K562 (cell line): ENCODE results near the gene ADGRF1. TPM values are rescaled to one million over a fixed set of nuclear protein-coding genes. Genes with fewer than 3 reads are reported as not detected.

Experiments used
- ATF7 ChIP-seq: fragments of 450-650 bp; IDR thresholded peaks from 2 replicates; pipeline ENCODE4 v1.7.1; 2014; ENCODE audit warnings: mild to moderate bottlenecking, moderate library complexity
- CHD2 ChIP-seq: IDR thresholded peaks from 2 replicates; pipeline ENCODE4 v1.6.1; 2011; ENCODE audit warnings: low read depth, low read length
- DPF2 ChIP-seq: fragments of 450-650 bp; IDR thresholded peaks from 2 replicates; pipeline ENCODE4 v1.6.1; 2016
- FOSL1 ChIP-seq: fragments of 200-800 bp; sonication (Bioruptor generic); conservative IDR thresholded peaks from 2 replicates; pipeline ENCODE4 v1.6.1; 2016; ENCODE audit warnings: missing genetic modification characterization, missing compliant biosample characterization
- FOXA3 ChIP-seq, 2 experiments: fragments of 450-650 bp in 1 of 2; sonication (generic) in 1 of 2; formaldehyde crosslinking; IDR thresholded peaks in 1 of 2; conservative IDR thresholded peaks in 1 of 2; 2 replicates each; pipeline versions ENCODE4 v1.4.0 to v1.8.0; 2020 to 2022; ENCODE audit warnings: mild to moderate bottlenecking in 2 of 2, missing genetic modification reagents in 1 of 2
- FOXM1 ChIP-seq, 2 experiments: fragments of 450-650 bp in 1 of 2; sonication (generic) in 1 of 2; formaldehyde crosslinking in 1 of 2; IDR thresholded peaks; 2 replicates each; pipeline versions ENCODE4 v1.6.1 to v1.9.0; 2017 to 2022; ENCODE audit warnings: low read depth in 2 of 2, mild to moderate bottlenecking in 2 of 2, missing genetic modification reagents in 1 of 2, moderate library complexity in 1 of 2
- JUN ChIP-seq, 2 experiments: sonication (generic) in 1 of 2; formaldehyde crosslinking in 1 of 2; IDR thresholded peaks; 2 replicates each; pipeline versions ENCODE4 v1.6.1 to v1.8.0; 2012 to 2022; ENCODE audit warnings: borderline replicate concordance in 2 of 2, mild to moderate bottlenecking in 2 of 2, improper control_type of control experiment in 1 of 2, low read depth in 1 of 2, low read length in 1 of 2, missing genetic modification reagents in 1 of 2
- JUND ChIP-seq, 2 experiments: IDR thresholded peaks; 2 replicates in 1 of 2; 3 replicates in 1 of 2; pipeline ENCODE4 v1.6.1; 2011; ENCODE audit warnings: borderline replicate concordance in 2 of 2, low read depth in 2 of 2, low read length in 2 of 2, improper control_type of control experiment in 1 of 2, missing biosample characterization in 1 of 2, missing genetic modification characterization in 1 of 2, missing genetic modification reagents in 1 of 2
- KDM1A ChIP-seq, 2 experiments: fragments of 450-650 bp; IDR thresholded peaks; 2 replicates each; pipeline ENCODE4 v1.6.1; 2016; ENCODE audit warnings: mild to moderate bottlenecking in 2 of 2
- MXI1 ChIP-seq: IDR thresholded peaks from 2 replicates; pipeline ENCODE4 v1.6.1; 2011; ENCODE audit warnings: low read depth, mild to moderate bottlenecking, improper control_type of control experiment, low read length
- NCOA2 ChIP-seq, 2 experiments: fragments of 450-650 bp; IDR thresholded peaks; 2 replicates each; pipeline ENCODE4 v1.6.1; 2018; ENCODE audit warnings: mild to moderate bottlenecking in 2 of 2, moderate library complexity in 1 of 2; ENCODE audit not compliant: partially characterized antibody in 2 of 2
- NFE2 ChIP-seq: IDR thresholded peaks from 2 replicates; pipeline ENCODE4 v1.6.1; 2014; ENCODE audit warnings: antibody characterized with exemption, low read depth
- NR2C1 ChIP-seq, 2 experiments: fragments of 450-650 bp; IDR thresholded peaks; 2 replicates each; pipeline ENCODE4 v1.6.1; 2017; ENCODE audit warnings: mild to moderate bottlenecking in 2 of 2, antibody characterized with exemption in 1 of 2, inconsistent platforms in 1 of 2, missing compliant biosample characterization in 1 of 2, missing genetic modification characterization in 1 of 2
- PRMT5 ChIP-seq: sonication (generic); formaldehyde crosslinking; IDR thresholded peaks from 2 replicates; pipeline ENCODE4 v1.5.0; 2020; ENCODE audit warnings: missing genetic modification reagents
- RCOR1 ChIP-seq, 2 experiments: IDR thresholded peaks; 2 replicates each; pipeline ENCODE4 v1.6.1; 2012; ENCODE audit warnings: low read depth in 2 of 2, low read length in 2 of 2, borderline replicate concordance in 1 of 2, improper control_type of control experiment in 1 of 2
- RFX1 ChIP-seq: fragments of 450-650 bp; IDR thresholded peaks from 2 replicates; pipeline ENCODE4 v1.6.1; 2016; ENCODE audit warnings: mild to moderate bottlenecking, moderate library complexity
- SOX6 ChIP-seq: fragments of 450-650 bp; IDR thresholded peaks from 2 replicates; pipeline ENCODE4 v1.6.1; 2014; ENCODE audit warnings: mild to moderate bottlenecking
- SREBF1 ChIP-seq: fragments of 150-350 bp; IDR thresholded peaks from 2 replicates; pipeline ENCODE4 v1.6.1; 2014; ENCODE audit warnings: antibody characterized with exemption, low read depth, low read length, borderline replicate concordance
- TEAD1 ChIP-seq, 2 experiments: fragments of 450-650 bp in 1 of 2; sonication (generic) in 1 of 2; formaldehyde crosslinking; IDR thresholded peaks; 2 replicates each; pipeline versions ENCODE4 v1.4.0 to v1.8.0; 2020 to 2022; ENCODE audit warnings: mild to moderate bottlenecking in 2 of 2, missing genetic modification reagents in 1 of 2
- TEAD2 ChIP-seq: fragments of 450-650 bp; IDR thresholded peaks from 2 replicates; pipeline ENCODE4 v1.6.1; 2016; ENCODE audit warnings: missing genetic modification characterization, control low read depth, missing compliant biosample characterization
- TEAD4 ChIP-seq, 2 experiments: sonication (generic) in 1 of 2; formaldehyde crosslinking in 1 of 2; IDR thresholded peaks; 2 replicates each; pipeline versions ENCODE4 v1.6.1 to v1.8.0; 2012 to 2022; ENCODE audit warnings: borderline replicate concordance in 1 of 2, inconsistent platforms in 1 of 2, low read length in 1 of 2, mild to moderate bottlenecking in 1 of 2, missing genetic modification reagents in 1 of 2
- ZEB2 ChIP-seq: fragments of 450-650 bp; IDR thresholded peaks from 2 replicates; pipeline ENCODE4 v1.6.1; 2016
- ZNF324 ChIP-seq: fragments of 250-450 bp; sonication (Bioruptor Pico); IDR thresholded peaks from 2 replicates; pipeline ENCODE4 v1.4.0; 2020; ENCODE audit warnings: mild to moderate bottlenecking
- polyA plus RNA-seq, 8 experiments: library from polyadenylated mRNA; depleted of rRNA in 4 of 8; stranded (reverse) in 5 of 8; unstranded in 3 of 8; fragments of >200 nt; fragmentation: Nextera tagmentation in 2 of 8; fragmentation: Illumina TruSeq in 1 of 8; extraction: Ambion mirVana in 2 of 8; extraction: Trizol in 1 of 8; gene quantifications; 2 replicates each; pipeline versions ENCODE4 v1.2.1 to v1.2.3, GENCODE V29; 2011 to 2014; ENCODE audit warnings: inconsistent platforms in 1 of 8, missing spikeins in 1 of 8
- total RNA-seq, 7 experiments: library from RNA; depleted of rRNA in 6 of 7; stranded (reverse); fragments of >200 nt in 6 of 7; fragmentation: Illumina TruSeq in 2 of 7; extraction: Trizol in 2 of 7; gene quantifications; 2 replicates each; pipeline versions ENCODE4 v1.2.1 to v1.2.3, GENCODE V29; 2011 to 2021; ENCODE audit warnings: low replicate concordance in 1 of 7
- TF ChIP-seq, protein P1 (sequence below), 3 experiments: IDR thresholded peaks in 2 of 3; conservative IDR thresholded peaks in 1 of 3; 2 replicates each; pipeline ENCODE4 v1.5.1; 2011 to 2012; ENCODE audit warnings: low read length in 3 of 3, mild to moderate bottlenecking in 3 of 3, control low read depth in 2 of 3, improper control_type of control experiment in 1 of 3, inconsistent platforms in 1 of 3, low read depth in 1 of 3, mixed read lengths in 1 of 3, moderate library complexity in 1 of 3; ENCODE audit not compliant: insufficient read depth in 2 of 3

The ADGRF1 gene
- total and polyA plus RNA-seq, 9 of the 15 experiments (the other 6 are each of a cell fraction or from before 2014, with no cell fraction given) = not detected

DNA sequence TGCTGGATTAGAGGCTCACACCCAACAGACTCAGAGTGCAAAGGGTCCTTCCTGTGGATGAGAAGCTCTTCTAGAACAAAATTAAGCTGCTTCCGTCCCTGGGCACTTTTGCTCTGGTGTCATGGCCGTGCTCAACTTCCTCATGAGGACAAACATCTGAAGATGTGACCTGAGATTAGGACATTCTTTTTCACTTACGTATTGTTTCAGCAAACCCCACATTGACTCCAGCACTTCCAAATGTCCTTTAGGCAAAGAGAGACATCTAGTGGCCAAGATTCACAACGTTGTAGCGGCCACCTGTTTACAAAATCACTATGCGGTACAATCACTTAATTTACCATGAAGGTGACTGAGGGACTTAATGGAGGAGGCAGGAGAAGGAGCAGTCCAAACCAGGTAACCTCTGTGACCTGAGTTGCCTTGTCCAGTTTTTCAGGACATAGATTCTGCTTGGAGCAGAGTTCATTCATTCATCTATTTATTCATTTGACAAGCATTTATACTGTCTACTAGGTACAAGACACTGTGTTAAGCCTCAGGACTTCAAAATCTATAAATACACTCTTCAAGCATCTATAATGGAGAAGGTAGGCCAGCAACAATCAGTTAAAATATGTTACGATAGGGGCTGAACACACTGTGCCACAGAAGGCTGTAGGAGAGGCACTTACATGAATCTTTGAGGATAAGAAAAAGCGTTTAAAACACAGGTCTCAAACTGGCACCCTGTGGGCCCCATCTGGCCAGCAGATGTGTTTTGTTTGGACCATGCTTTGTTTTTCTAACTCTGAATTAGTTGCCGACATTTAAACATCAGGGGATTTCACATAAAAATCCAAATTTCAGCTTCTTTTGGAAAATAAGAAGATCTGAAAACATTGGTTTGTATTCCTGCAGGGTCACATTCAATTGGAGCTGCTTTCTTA is 5.6 kb upstream of the ADGRF1 start (continued):
- TF ChIP-seq JUN (IDR thresholded peaks at IDR 0.05; ENCODE audit: borderline replicate concordance, low read depth, low read length) (peak; percentile 83), JUN (CRISPR knock-in tag; IDR thresholded peaks at IDR 0.05; ENCODE audit: borderline replicate concordance) (no peak), SREBF1 (no peak), NR2C1 (IDR thresholded peaks at IDR 0.05) (peak; percentile 37; the same call in 1 of the 2 replicates), NR2C1 (tag; IDR thresholded peaks at IDR 0.05) (peak; percentile 53), NCOA2 (IDR thresholded peaks at IDR 0.05; ENCODE audit: partially characterized antibody in 2 of 2) (peak in 1 of 2 experiments; percentile 19), NFE2 (0 out of 2 replicates have a peak, but pooled peaks have one; percentile 7), DPF2 (peak; percentile 67), CHD2 (no peak), FOXA3 (CRISPR knock-in tag; conservative IDR thresholded peaks at IDR 0.05 in 1 of 2, IDR thresholded peaks at IDR 0.05 in 1 of 2) (no peak), FOSL1 (peak; percentile 49; the same call in 1 of the 2 replicates), RFX1 (0 out of 2 replicates have a peak, but pooled peaks have one; percentile 6), ATF7 (peak; percentile 97), MXI1 (no peak), TEAD1 (CRISPR knock-in tag; IDR thresholded peaks at IDR 0.05) (peak; percentile 93 to 94), TEAD2 (tag) (peak; percentile 92), JUND (IDR thresholded peaks at IDR 0.05; ENCODE audit: borderline replicate concordance, low read depth, low read length) (peak; percentile 96), JUND (tag; IDR thresholded peaks at IDR 0.05; ENCODE audit: borderline replicate concordance, low read depth, low read length) (peak; percentile 98; the same call in 2 of the 3 replicates), KDM1A (IDR thresholded peaks at IDR 0.05) (no peak), PRMT5 (CRISPR knock-in tag) (no peak), RCOR1 (IDR thresholded peaks at IDR 0.05; ENCODE audit: borderline replicate concordance in 1 of 2, low read depth in 2 of 2, low read length in 2 of 2) (0 out of 4 replicates have a peak, but pooled peaks of 1 of the 2 experiments have one; percentile 9), TEAD4 (IDR thresholded peaks at IDR 0.05; ENCODE audit: low read length) (peak; percentile 83), TEAD4 (CRISPR knock-in tag; IDR thresholded peaks at IDR 0.05; ENCODE audit: borderline replicate concordance) (no peak), SOX6 (peak; percentile 84), FOXM1 (IDR thresholded peaks at IDR 0.05; ENCODE audit: low read depth) (no peak), FOXM1 (CRISPR knock-in tag; IDR thresholded peaks at IDR 0.05; ENCODE audit: low read depth) (no peak), ZNF324 (no peak), ZEB2 (peak; percentile 50; the same call in 1 of the 2 replicates)
- TF ChIP-seq, protein P1, sequence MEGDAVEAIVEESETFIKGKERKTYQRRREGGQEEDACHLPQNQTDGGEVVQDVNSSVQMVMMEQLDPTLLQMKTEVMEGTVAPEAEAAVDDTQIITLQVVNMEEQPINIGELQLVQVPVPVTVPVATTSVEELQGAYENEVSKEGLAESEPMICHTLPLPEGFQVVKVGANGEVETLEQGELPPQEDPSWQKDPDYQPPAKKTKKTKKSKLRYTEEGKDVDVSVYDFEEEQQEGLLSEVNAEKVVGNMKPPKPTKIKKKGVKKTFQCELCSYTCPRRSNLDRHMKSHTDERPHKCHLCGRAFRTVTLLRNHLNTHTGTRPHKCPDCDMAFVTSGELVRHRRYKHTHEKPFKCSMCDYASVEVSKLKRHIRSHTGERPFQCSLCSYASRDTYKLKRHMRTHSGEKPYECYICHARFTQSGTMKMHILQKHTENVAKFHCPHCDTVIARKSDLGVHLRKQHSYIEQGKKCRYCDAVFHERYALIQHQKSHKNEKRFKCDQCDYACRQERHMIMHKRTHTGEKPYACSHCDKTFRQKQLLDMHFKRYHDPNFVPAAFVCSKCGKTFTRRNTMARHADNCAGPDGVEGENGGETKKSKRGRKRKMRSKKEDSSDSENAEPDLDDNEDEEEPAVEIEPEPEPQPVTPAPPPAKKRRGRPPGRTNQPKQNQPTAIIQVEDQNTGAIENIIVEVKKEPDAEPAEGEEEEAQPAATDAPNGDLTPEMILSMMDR (IDR thresholded peaks at IDR 0.05 in 2 of 3, conservative IDR thresholded peaks at IDR 0.05 in 1 of 3; ENCODE audit: insufficient read depth in 2 of 3, low read depth in 1 of 3, low read length in 3 of 3) = peak; percentile 74 to 90 (median 84)
